ENCODE measurements around the gene DICER1. TPM values are rescaled to one million over a fixed set of nuclear protein-coding genes. Genes with fewer than 3 reads are reported as not detected.
A peak's percentile ranks its signal among the peaks of the same experiment; 100 is the strongest.

DICER1 gene
- total and polyA plus RNA-seq, 2 experiments from 2014 or later, result 21.4 to 59.2 TPM

DNA sequence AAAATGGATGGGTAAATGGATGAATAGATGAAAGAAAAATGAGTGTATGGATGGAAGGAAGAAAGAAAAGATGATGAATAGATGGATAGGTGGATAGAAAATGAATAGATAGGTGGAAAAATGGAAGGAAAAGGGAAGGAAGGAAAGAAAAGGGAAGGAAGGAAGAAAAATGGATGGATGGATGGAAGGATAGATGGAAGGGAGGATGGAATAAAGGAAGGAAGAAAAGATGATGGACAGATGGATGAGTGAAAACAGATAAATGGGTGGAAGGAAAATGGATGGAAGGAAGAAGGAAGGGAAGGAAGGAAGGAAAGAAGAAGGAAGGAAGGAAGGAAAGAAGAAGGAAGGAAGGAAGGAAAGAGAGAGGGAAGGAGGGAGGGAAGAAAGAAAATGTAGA, 107.4 kb downstream of the DICER1 start:
- no peak overlapping the region; the same call in 2 of the 3 replicates for H3K4me3 Mint-ChIP-seq

GRCh38 chr14:95048771-95049312, 108.5 kb downstream of the DICER1 start:
- H3K27me3 Mint-ChIP-seq (ENCODE audit: insufficient read depth, low read depth, poor library complexity), result peaks cover 10% of the 10 kb centered on the region
- no peaks in the 10 kb centered on the region; the same call in 2 of the 3 replicates for H3K36me3 Mint-ChIP-seq (ENCODE audit: low read depth)
- Histone ChIP-seq H3F3A (replicated peaks; ENCODE audit: low read depth) (no peaks in the 10 kb centered on the region), H3K9me2 (ENCODE audit: insufficient read depth) (no peaks in the 10 kb centered on the region), H3K4me1 (ENCODE audit: insufficient read depth) (no peaks in the 10 kb centered on the region), H3K4me2 (no peak overlapping the region), H4K20me1 (replicated peaks; ENCODE audit: insufficient read depth) (no peaks in the 10 kb centered on the region), H3K4me3 (no peak overlapping the region), H3K79me2 (replicated peaks; ENCODE audit: insufficient read depth) (no peaks in the 10 kb centered on the region), H2AFZ (no peak overlapping the region), H3K36me3 (ENCODE audit: insufficient read depth) (no peaks in the 10 kb centered on the region), H3K27ac (ENCODE audit: low read depth) (no peak overlapping the region), H3K27me3 (ENCODE audit: insufficient read depth) (no peaks in the 10 kb centered on the region)
- no peak; the same call in 2 of the 3 replicates for ATAC-seq
- TF ChIP-seq POLR2AphosphoS5 (IDR thresholded peaks at IDR 0.05; ENCODE audit: low read depth) (no peak), ZNF331 (CRISPR knock-in tag; IDR thresholded peaks at IDR 0.05; ENCODE audit: low read depth) (no peak), ZNF462 (CRISPR knock-in tag; IDR thresholded peaks at IDR 0.05) (no peak), CREB1 (CRISPR knock-in tag; IDR thresholded peaks at IDR 0.05; ENCODE audit: low read depth) (no peak)
- TF ChIP-seq, protein P1, sequence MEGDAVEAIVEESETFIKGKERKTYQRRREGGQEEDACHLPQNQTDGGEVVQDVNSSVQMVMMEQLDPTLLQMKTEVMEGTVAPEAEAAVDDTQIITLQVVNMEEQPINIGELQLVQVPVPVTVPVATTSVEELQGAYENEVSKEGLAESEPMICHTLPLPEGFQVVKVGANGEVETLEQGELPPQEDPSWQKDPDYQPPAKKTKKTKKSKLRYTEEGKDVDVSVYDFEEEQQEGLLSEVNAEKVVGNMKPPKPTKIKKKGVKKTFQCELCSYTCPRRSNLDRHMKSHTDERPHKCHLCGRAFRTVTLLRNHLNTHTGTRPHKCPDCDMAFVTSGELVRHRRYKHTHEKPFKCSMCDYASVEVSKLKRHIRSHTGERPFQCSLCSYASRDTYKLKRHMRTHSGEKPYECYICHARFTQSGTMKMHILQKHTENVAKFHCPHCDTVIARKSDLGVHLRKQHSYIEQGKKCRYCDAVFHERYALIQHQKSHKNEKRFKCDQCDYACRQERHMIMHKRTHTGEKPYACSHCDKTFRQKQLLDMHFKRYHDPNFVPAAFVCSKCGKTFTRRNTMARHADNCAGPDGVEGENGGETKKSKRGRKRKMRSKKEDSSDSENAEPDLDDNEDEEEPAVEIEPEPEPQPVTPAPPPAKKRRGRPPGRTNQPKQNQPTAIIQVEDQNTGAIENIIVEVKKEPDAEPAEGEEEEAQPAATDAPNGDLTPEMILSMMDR (conservative IDR thresholded peaks at IDR 0.05; ENCODE audit: low read depth in 2 of 2), result peak; percentile 8 to 33; a peak in 2 of 4 replicates
- DNase-seq (ENCODE audit: low spot score), result peak; percentile 18
- no peak overlapping the region for H3K4me3 Mint-ChIP-seq
- H3K9me3 Mint-ChIP-seq, result no peaks in the 10 kb centered on the region; the same call in 2 of the 3 replicates
- H3K27ac Mint-ChIP-seq, result no peak overlapping the region
- peaks cover 23% of the 10 kb centered on the region for H3K4me1 Mint-ChIP-seq

More for the DNA sequence above, 107.4 kb downstream of the DICER1 start:
- no peak for DNase-seq (ENCODE audit: low spot score)
- H3F3A ChIP-seq (replicated peaks; ENCODE audit: low read depth), result no peaks in the 10 kb centered on the region
- Mint-ChIP-seq H3K27ac (no peak overlapping the region), H3K9me3 (no peaks in the 10 kb centered on the region; the same call in 2 of the 3 replicates), H3K36me3 (ENCODE audit: low read depth) (no peaks in the 10 kb centered on the region; the same call in 2 of the 3 replicates), H3K4me1 (peaks cover 22% of the 10 kb centered on the region), H3K27me3 (ENCODE audit: insufficient read depth, low read depth, poor library complexity) (peaks cover 10% of the 10 kb centered on the region)
- H2AFZ ChIP-seq, result no peak overlapping the region
- TF ChIP-seq, protein P1 (conservative IDR thresholded peaks at IDR 0.05; ENCODE audit: low read depth in 2 of 2), result no peak
- TF ChIP-seq STAT1 (IDR thresholded peaks at IDR 0.05; ENCODE audit: unreplicated experiment) (no peak), ZNF331 (CRISPR knock-in tag; IDR thresholded peaks at IDR 0.05; ENCODE audit: low read depth) (no peak), EZH2phosphoT487 (IDR thresholded peaks at IDR 0.05; ENCODE audit: unreplicated experiment) (no peak), ZNF114 (CRISPR knock-in tag; IDR thresholded peaks at IDR 0.05) (no peak)
- no peak overlapping the region for H3K27ac ChIP-seq (ENCODE audit: low read depth)
- H3K4me1 ChIP-seq (ENCODE audit: insufficient read depth), result no peaks in the 10 kb centered on the region
- H3K79me2 ChIP-seq (replicated peaks; ENCODE audit: insufficient read depth), result no peaks in the 10 kb centered on the region
- no peaks in the 10 kb centered on the region for H3K9me2 ChIP-seq (ENCODE audit: insufficient read depth)
- H3K36me3 ChIP-seq (ENCODE audit: insufficient read depth), result no peaks in the 10 kb centered on the region
- no peak overlapping the region for H3K4me2 ChIP-seq
- no peak for ATAC-seq
- no peaks in the 10 kb centered on the region for H4K20me1 ChIP-seq (replicated peaks; ENCODE audit: insufficient read depth)
- no peaks in the 10 kb centered on the region for H3K27me3 ChIP-seq (ENCODE audit: insufficient read depth)
- no peak overlapping the region for H3K4me3 ChIP-seq
